ENCODE results near the gene KIRREL1.

- TF ChIP-seq POLR2A (IDR thresholded peaks at IDR 0.05) (no peak), CTCF (IDR thresholded peaks at IDR 0.05) (no peak)
Observed at GRCh38 chr1:158014731-158015320, 21.4 kb downstream of the KIRREL1 start.

Data from transverse colon (tissue), 3 donors.